Esophagus muscularis mucosa (tissue), 4 donors: ENCODE measurements around the gene ZNF622. TPM values are rescaled to one million over a fixed set of nuclear protein-coding genes. Genes with fewer than 3 reads are reported as not detected.

Experiments used
- DNase-seq: peaks from one replicate; pipeline ENCODE4 v3.0.0-alpha.2; 2017; ENCODE audit errors: extremely low spot score
- H3K27ac ChIP-seq, 4 donors: fragments of 200-600 bp; sonication (generic); replicated peaks in 1 of 4; 1 replicate in 3 of 4; 2 replicates in 1 of 4; pipeline ENCODE4 v1.5.1; 2016 to 2019; ENCODE audit warnings: mild to moderate bottlenecking in 1 of 4
- H3K27me3 ChIP-seq, 4 donors: fragments of 200-600 bp; sonication (generic); one replicate each; pipeline versions ENCODE4 v1.5.1 to v1.6.0; 2016 to 2019
- H3K36me3 ChIP-seq, 4 donors: fragments of 200-600 bp; sonication (generic); one replicate each; pipeline ENCODE4 v1.5.1; 2016 to 2019
- H3K4me1 ChIP-seq, 4 donors: fragments of 200-600 bp; sonication (generic); one replicate each; pipeline ENCODE4 v1.5.1; 2016 to 2019
- H3K4me3 ChIP-seq, 4 donors: fragments of 200-600 bp; sonication (generic); 1 replicate in 2 of 4; 2 replicates in 2 of 4; pipeline ENCODE4 v1.5.1; 2016 to 2019; ENCODE audit warnings: mild to moderate bottlenecking in 4 of 4, moderate library complexity in 1 of 4
- H3K9me3 ChIP-seq, 4 donors: fragments of 200-600 bp; sonication (generic); 1 replicate in 3 of 4; 2 replicates in 1 of 4; pipeline ENCODE4 v1.5.1; 2016 to 2019
- EP300 ChIP-seq: sonication (generic); formaldehyde crosslinking; IDR thresholded peaks from one replicate; pipeline ENCODE4 v1.6.1; 2017; ENCODE audit warnings: antibody characterized with exemption
- POLR2A ChIP-seq: fragments of 450-650 bp; IDR thresholded peaks from one replicate; pipeline ENCODE4 v1.6.1; 2017; ENCODE audit warnings: antibody characterized with exemption, moderate library complexity, mild to moderate bottlenecking, low read depth
- POLR2AphosphoS5 ChIP-seq, 2 donors: sonication (generic); formaldehyde crosslinking; IDR thresholded peaks; one replicate each; pipeline ENCODE4 v1.6.1; 2017; ENCODE audit warnings: antibody characterized with exemption in 2 of 2
- WGBS: methylation state at CpG from one replicate; pipeline ENCODE4 v1.1.5; 2018; 5-methylcytosine and 5-hydroxymethylcytosine counted together
- intact Hi-C: fragments of 100-400 bp; cut with DNase I; formaldehyde crosslinking; loops from one replicate; pipeline ENCODE4 v1.15.1; 2023
- total RNA-seq, 4 donors: library from RNA; depleted of rRNA; stranded (reverse); fragments of >200 nt; gene quantifications; one replicate each; pipeline versions ENCODE4 v1.1.0 to v1.2.1, GENCODE V29; 2016
- TF ChIP-seq, protein P1 (sequence below), 3 experiments: fragments of 200-600 bp in 2 of 3; fragments of 450-650 bp in 1 of 3; sonication (generic) in 2 of 3; IDR thresholded peaks; one replicate each; pipeline ENCODE4 v1.5.1; 2017 to 2019; ENCODE audit warnings: antibody characterized with exemption in 3 of 3, mild to moderate bottlenecking in 2 of 3, moderate library complexity in 1 of 3

Gene ZNF622
- total RNA-seq, 4 donors from 2014 or later: 25.3 to 31.7 (median 28.4) TPM

DNA sequence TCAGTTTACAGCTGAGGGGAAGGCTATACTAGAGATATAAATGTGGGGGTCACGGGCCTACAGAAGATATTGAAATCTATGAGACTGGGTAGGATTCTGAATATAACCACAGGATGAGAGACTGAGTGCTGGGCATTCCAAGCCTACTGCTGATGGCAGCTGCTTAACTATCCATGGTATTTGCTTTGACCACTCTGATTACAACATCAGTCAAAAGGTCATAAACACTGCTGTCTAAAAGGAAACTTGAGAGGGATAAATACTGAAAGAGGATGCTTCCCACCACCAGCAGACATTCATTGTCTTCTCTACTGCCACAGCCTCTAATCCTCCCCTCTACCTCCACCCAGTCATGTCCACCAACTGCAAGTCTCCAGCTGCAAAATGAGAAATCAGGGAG, 3.8 kb downstream of the ZNF622 start:
- H3K27ac ChIP-seq: no peak overlapping the region
- 71% methylated on average over 1 of the region's 1 CpG for WGBS
- no peak for TF ChIP-seq EP300
- intact Hi-C loops: no loop called here
- peaks cover 23 to 66% (median 50%) of the 10 kb centered on the region in 4 donors for H3K36me3 ChIP-seq
- no peaks in the 10 kb centered on the region for H3K27me3 ChIP-seq
- no peak overlapping the region for H3K4me3 ChIP-seq
- H3K9me3 ChIP-seq: no peaks in the 10 kb centered on the region
- H3K4me1 ChIP-seq: peaks cover 53 to 74% (median 58%) of the 10 kb centered on the region in 4 donors
- no peak for DNase-seq

DNA sequence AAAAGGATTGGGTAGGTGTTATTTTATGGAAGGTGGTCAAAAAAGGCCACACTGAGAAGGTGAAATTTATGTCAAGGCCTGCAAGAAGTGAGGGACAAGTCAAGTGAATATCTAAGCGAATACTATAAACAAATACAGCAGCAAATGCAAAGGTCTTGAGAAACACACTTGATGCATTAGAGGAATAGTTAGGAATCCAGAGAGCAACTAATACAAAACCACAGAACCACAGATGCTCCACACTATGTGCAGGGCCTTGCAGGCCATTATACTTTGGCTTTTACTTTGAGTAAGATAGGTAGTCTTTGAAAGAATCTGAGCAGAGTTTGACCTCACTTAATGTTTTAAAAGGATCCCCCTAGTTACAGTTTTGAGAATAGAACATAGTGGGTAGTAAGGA, 4.6 kb downstream of the ZNF622 start:
- intact Hi-C loops: no loop called here
- TF ChIP-seq POLR2AphosphoS5 (IDR thresholded peaks at IDR 0.05): no peak
- no peaks in the 10 kb centered on the region for H3K9me3 ChIP-seq
- WGBS: 83% methylated on average over 1 of the region's 1 CpG
- H3K27me3 ChIP-seq: no peaks in the 10 kb centered on the region
- no peak overlapping the region for H3K27ac ChIP-seq
- H3K4me3 ChIP-seq: no peak overlapping the region
- H3K36me3 ChIP-seq: peaks cover 23 to 71% (median 52%) of the 10 kb centered on the region in 4 donors
- DNase-seq: no peak
- peaks cover 52 to 74% (median 56%) of the 10 kb centered on the region in 4 donors for H3K4me1 ChIP-seq

DNA sequence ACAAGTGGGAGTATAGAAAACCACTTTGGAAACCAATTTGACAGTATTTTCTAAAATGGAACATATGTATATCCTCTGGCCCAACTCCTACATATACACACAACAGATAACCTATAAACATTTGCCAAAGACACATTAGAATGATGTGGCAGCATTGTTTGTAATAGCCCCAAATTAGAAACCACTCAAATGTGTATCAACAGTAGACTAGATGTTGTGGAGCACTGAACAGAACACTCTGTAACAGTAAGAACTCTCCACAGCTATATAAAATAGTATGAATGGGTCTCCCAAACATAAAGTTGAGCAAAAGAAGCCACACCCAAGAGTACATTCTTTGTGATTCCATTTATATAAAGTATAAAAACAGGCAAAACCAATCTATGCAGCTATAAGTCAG, 6.1 kb downstream of the ZNF622 start:
- Histone ChIP-seq H3K36me3 (peaks cover 31 to 83% (median 62%) of the 10 kb centered on the region in 4 donors), H3K4me1 (peaks cover 56 to 79% (median 61%) of the 10 kb centered on the region in 4 donors), H3K4me3 (no peak overlapping the region), H3K9me3 (no peaks in the 10 kb centered on the region), H3K27me3 (no peaks in the 10 kb centered on the region), H3K27ac (no peak overlapping the region)
- no peak for TF ChIP-seq POLR2A
- TF ChIP-seq, protein P1, sequence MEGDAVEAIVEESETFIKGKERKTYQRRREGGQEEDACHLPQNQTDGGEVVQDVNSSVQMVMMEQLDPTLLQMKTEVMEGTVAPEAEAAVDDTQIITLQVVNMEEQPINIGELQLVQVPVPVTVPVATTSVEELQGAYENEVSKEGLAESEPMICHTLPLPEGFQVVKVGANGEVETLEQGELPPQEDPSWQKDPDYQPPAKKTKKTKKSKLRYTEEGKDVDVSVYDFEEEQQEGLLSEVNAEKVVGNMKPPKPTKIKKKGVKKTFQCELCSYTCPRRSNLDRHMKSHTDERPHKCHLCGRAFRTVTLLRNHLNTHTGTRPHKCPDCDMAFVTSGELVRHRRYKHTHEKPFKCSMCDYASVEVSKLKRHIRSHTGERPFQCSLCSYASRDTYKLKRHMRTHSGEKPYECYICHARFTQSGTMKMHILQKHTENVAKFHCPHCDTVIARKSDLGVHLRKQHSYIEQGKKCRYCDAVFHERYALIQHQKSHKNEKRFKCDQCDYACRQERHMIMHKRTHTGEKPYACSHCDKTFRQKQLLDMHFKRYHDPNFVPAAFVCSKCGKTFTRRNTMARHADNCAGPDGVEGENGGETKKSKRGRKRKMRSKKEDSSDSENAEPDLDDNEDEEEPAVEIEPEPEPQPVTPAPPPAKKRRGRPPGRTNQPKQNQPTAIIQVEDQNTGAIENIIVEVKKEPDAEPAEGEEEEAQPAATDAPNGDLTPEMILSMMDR (IDR thresholded peaks at IDR 0.05): no peak
- TF ChIP-seq POLR2AphosphoS5 (IDR thresholded peaks at IDR 0.05): no peak
- no peak for TF ChIP-seq EP300
- intact Hi-C loops: no loop called here
- DNase-seq: no peak

DNA sequence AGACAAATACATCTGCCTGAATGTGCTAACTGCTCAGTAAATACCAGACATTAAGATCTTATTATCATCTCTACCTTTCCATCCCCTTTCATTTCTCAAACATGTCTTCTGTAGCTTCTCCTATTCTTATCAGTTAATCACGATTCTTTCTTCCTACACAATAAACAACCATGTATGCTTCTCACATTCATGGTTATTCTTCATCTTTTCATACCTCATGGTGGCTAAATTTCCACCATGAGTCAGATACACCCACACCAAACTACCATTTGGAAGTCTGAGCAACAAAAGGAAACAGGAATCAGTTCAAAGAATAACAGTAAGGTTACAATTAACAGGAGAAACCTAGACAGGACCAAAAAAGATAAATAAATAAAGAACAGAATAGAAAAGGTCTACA, 7.7 kb downstream of the ZNF622 start:
- no peak for DNase-seq
- TF ChIP-seq POLR2A: no peak
- TF ChIP-seq, protein P1 (IDR thresholded peaks at IDR 0.05): no peak
- TF ChIP-seq EP300: no peak
- no peak for TF ChIP-seq POLR2AphosphoS5 (IDR thresholded peaks at IDR 0.05)
- WGBS: 60% methylated on average over 1 of the region's 1 CpG
- Histone ChIP-seq H3K4me1 (peaks cover 45 to 63% (median 46%) of the 10 kb centered on the region in 4 donors), H3K4me3 (no peak overlapping the region), H3K36me3 (peaks cover 32 to 85% (median 59%) of the 10 kb centered on the region in 4 donors), H3K27ac (no peak overlapping the region), H3K9me3 (no peaks in the 10 kb centered on the region), H3K27me3 (no peaks in the 10 kb centered on the region)
- intact Hi-C loops: no loop called here

DNA sequence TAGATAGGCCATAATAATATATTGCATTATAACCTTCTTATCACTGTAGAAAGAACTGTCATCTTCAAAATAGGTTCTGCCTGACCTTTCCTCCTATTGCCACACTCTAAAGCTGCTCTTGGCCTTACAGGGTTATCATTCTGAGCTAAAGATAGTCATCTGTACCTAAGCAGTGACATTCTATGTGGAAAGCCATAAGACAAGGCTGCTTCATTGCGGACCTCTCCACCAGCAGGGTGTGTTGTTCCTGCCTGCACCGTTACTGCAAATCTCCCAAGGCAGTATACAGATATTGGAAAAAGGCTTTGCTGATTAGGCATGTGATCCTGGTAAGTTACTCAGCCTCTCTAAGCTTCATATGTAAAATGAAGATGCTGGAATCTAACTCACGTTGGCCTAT, 8.1 kb downstream of the ZNF622 start:
- H3K4me1 ChIP-seq: peaks cover 42 to 59% (median 42%) of the 10 kb centered on the region in 4 donors
- no peak overlapping the region for H3K4me3 ChIP-seq
- H3K27ac ChIP-seq: no peak overlapping the region
- H3K9me3 ChIP-seq: no peaks in the 10 kb centered on the region
- TF ChIP-seq POLR2AphosphoS5 (IDR thresholded peaks at IDR 0.05) (no peak), EP300 (no peak), POLR2A (no peak)
- intact Hi-C loops: no loop called here
- H3K27me3 ChIP-seq: no peaks in the 10 kb centered on the region
- H3K36me3 ChIP-seq: peaks cover 36 to 85% (median 59%) of the 10 kb centered on the region in 4 donors
- DNase-seq: no peak
- WGBS: 83% methylated on average over 3 of the region's 3 CpGs

DNA sequence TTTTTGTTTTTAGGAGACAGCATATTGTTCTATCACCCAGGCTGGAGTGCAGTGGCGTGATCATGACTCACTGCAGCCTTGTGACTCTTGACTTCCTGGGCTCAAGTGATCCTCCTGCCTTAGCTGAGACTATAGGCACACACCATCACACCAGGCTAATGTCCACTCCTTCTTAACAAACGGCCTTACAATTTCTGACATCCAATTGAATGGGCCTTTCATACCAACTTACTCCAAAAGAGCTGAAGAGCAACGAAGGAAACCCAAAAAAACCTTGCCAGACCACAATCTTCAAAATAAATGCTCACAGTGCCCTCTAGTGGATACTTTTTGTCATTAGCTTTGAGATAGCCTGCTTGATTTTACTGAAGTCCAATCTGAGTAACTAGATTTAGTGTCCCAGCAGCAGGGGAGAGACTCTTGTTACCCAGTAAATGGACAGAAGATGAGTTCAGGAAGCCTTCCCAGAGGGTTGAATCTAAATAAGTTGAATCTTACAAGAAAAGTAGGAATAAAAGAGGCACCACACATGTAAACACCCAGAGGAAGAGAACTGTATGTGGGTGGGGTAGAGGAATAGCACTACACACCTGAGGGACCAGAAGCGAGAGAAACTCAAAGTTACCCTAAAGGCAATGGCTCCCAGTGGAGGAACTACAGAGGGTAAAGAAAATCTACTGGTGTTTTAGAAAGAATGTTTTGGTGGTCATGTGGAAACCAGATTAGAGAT, 9.3 kb downstream of the ZNF622 start:
- intact Hi-C loops: no loop called here
- Histone ChIP-seq H3K4me1 (peaks cover 30 to 47% (median 31%) of the 10 kb centered on the region in 4 donors), H3K4me3 (no peak overlapping the region), H3K9me3 (no peaks in the 10 kb centered on the region), H3K36me3 (peaks cover 35 to 85% (median 59%) of the 10 kb centered on the region in 4 donors), H3K27ac (no peak overlapping the region), H3K27me3 (no peaks in the 10 kb centered on the region)
- WGBS: 38% methylated on average over 4 of the region's 4 CpGs
- TF ChIP-seq, protein P1 (IDR thresholded peaks at IDR 0.05): peak; percentile 52 to 76 (median 53)
- no peak for TF ChIP-seq POLR2AphosphoS5 (IDR thresholded peaks at IDR 0.05)
- no peak for DNase-seq
